GM21515 (cell line): ENCODE results near the gene EDDM13.
"Not testable (repeated sequence)": the region's sequence is repeated elsewhere in the genome, so short reads cannot be mapped to it uniquely, and the experiment has no call there.

Experiments
- ATAC-seq: cut with Tn5 transposase; IDR thresholded peaks from one replicate; pipeline ENCODE4 v1.9.1; 2021; ENCODE audit not compliant: unreplicated experiment

Gene EDDM13

DNA sequence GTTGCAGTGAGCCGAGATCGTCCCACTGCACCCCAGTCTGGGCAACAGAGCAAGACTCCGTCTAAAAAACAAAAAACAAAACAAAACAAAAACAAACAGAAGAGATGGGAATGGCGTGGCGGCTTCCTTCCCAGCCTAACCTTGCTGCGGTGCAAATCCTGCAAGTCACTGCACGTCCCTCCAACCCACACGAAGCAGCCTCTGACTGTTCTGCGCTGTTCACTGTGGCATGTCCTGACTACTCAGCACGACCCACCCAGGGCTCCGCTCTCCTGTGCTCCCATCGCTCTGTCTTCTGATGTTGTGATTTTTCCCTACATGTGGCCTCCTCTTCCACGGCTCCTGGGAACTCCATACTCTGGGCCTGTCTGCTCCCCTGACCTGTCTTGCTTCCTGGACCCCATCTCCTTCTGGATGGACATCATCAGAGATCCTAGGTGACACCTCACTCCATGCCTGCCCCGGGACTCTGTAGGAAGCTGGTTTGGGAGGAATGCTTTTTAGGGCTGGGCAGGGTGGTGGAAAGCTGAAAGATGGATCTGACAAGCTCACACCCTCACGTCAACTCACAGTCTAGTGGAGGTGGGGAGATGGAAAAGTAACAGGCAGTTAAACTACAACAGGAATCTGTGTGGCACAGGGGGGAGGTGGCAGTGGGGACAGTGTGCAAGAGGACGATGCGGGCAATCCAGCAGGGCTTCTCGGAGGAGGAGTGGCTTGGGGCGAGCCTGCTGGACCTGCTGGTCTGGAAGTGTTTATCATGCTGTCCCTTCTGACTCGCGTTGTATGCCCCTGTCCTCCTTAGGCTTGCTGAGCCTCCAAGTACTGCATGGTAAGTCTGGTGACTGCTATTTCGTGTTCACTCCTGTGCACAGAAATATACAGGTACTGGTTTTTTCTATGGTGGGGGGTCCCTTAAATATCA is 23.2 kb downstream of the EDDM13 start:
- ATAC-seq, result no peak

GRCh38 chr19:56297010-56297409 is 24.5 kb downstream of the EDDM13 start:
- ATAC-seq, result no peak

DNA sequence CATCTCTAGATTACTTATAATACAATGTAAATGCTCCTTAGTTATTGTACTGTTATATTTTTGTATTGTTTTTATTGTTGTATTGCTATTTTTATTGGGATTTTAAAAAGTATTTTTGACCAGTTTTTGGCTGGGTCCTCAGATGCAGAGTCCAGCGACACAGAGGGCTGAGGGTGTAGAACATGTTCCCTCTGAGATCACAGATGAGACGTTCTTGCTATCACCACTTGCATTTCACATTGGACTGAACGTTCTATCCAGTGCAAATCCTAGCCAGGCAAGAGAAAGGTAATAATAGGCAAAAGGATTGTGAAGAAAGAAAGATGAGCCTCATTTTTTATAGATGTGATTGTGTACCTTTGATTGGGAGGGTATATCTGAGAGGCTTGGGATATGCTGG is 27.1 kb downstream of the EDDM13 start:
- ATAC-seq, result no peak

- ATAC-seq, result no peak
Measured at GRCh38 chr19:56301155-56301554, 28.6 kb downstream of the EDDM13 start.

DNA sequence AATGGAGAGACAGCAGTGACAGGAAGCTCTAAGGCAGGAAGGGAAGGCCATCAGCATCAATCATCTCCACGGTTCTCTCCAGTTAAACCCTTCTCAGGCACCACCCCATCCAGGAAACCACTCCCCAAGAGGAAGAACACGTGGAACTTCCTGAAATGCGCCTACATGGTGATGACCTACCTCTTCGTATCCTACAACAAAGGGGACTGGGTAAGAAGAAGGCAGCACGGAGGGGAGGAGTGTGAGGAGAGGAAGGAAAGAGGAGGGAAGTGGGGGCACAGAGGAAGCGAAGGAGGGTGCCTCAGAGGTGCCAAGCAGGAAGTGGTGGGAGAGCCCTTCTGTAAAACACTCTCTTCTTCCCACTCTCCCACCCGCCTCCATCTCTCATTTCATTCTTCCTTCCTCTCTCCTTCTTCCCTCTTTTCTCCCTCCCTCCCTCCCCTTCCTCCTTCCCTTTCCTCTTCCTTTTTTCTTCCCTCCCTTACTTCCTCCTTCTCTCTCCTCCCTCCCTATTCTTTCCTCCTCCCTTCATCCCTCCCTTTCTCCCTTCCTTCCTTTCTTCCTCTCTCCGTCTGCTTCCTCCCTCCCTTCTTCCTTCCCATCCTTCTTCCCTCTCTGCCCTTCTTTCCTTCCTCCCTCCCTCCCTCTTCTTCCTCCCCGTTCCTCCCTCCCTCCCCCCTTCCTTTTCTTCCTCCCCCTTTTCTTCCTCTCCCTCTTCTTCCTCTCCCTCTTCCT is 29.5 kb downstream of the EDDM13 start:
- no peak for ATAC-seq

GRCh38 chr19:56304243-56304642 is 31.7 kb downstream of the EDDM13 start:
- no peak for ATAC-seq

DNA sequence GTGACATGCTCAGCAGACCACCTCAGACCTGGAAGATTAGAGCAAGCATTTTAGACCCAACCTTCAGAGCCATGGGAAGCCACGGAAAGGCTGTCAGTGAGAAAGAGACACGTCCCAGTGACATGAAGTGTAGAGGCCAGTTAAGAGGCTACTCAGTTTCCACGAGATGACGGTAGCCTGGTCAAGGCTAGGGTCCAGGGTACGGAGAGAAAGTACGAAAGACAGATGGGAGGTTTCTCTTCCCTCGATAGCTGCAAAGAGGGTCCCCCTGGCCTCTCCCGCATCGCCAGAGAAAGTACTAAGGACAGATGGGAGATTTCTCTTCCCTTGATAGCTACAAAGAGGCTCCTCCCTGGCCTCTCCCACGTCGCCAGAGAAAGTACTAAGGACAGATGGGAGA is 33.5 kb downstream of the EDDM13 start:
- no peak for ATAC-seq

DNA sequence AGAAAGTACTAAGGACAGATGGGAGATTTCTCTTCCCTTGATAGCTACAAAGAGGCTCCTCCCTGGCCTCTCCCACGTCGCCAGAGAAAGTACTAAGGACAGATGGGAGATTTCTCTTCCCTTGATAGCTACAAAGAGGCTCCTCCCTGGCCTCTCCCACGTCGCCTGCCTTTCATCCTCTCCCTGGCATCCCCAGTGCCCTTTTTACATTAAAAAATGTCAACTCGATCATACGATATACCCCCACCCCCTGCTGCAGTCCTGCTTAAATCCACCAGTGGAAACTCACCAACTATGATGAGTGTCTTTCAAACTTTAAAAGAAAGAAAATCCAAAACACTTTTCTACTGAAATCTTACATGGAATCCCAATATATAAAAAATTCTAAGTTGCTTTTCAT is 34.5 kb downstream of the EDDM13 start:
- not testable (repeated sequence) for ATAC-seq

GRCh38 chr19:56308792-56309191 is 36.2 kb downstream of the EDDM13 start:
- no peak for ATAC-seq

DNA sequence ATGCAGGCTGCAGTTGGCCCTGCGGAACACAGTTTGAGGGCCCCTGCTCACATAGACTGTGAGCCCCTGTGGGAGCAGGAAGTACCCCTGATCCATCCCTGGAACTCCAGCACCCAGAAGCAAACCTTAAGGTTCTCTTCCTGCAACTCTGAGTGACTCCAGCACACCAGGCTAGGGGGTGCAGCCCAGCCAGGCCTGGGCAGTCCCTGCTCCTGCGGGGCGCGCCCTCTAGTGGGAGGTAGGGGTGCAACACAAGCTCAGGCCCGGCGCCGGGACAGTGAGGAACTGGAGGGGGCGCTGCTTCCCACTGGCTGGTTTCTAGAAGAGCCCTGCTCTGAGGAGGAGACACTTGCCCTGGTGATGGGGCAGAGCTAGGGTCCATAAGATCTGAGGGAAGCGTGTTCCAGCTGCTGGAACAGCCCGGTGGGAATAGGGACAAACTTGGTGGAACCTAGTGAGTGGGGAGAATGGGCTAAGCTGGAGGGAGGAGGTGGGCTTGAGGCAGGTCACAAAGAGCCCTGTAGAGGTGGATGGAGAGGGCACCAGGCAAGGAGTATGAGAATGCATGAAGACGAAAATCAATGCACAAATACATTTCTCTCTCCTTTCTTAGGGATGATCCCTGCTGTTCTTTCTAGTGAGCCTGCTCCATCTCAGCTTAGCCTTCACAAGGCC is 37.1 kb downstream of the EDDM13 start:
- ATAC-seq, result no peak

DNA sequence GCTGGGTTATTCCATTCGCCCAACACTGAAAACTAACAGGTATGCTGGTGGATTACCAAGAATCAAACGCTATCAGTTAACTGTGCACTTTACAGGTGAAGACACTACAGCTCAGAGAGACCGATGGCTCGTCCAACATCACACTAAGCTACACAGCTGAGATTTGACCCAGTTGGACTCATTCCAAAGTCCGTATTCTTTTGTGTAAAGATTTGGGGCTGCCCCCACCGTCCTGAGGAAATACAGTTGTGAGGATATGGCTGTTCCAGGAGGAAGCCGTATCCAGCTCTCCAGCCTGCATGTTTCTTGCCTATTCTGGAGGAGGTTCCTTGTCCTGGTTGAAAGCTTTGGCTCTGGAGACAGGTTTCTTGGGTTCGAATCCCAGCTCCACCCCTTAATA is 37.9 kb downstream of the EDDM13 start:
- ATAC-seq, result no peak

DNA sequence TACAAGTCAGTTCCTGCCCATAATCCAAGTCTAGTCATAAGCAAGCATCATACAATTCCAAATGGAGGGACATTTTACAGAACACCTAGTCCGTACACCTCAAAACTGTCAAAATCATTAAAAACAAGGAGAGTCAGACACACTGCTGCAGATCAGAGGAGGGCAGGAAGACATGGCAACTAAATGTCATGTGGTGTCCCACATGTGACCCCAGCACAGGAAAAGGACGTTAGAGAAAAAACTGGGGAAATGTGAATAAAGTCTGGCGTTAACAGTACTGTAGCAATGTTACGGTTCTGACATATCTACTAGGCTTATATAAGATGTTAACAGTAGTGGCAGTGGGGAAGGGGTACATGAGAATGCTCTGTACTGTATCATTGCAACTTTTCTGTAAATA is 39.8 kb downstream of the EDDM13 start:
- ATAC-seq, result no peak

DNA sequence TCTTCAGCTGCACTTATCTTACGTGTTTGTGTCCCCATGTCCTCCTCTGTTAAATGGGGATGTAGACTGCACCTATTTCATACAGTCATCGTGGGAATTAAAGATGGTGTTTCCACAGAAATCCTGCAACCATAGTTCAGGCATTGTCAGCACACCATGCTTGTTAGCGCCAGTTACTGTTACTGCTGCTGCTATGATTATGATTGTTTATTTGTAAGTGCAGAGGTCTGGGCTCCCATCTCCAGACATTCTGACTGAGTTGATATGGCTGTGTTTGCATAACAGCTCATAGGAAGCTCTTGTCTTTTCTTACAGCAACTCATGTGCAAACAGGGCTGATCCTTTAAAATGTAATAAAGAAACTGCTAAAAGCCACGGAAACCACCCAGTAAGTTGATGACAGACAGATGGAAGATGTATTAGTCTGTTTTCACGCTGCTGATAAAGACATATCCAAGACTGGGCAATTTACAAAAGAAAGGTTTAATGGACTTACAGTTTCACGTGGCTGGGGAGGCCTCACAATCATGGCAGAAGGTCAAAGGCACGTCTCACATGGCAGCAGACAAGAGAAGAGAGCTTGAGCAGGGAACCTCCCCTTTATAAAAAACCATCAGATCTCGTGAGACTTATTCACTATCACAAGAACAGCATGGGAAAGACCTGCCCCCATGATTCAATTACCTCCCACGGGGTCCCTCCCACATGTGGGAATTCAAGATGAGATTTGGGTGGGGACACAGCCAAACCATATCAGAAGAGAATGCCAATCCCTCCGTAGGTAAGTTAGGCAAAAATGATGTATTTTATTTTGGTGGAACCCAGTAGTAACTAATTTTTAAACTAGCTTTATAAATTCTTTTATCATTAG is 40.5 kb downstream of the EDDM13 start:
- no peak for ATAC-seq

DNA sequence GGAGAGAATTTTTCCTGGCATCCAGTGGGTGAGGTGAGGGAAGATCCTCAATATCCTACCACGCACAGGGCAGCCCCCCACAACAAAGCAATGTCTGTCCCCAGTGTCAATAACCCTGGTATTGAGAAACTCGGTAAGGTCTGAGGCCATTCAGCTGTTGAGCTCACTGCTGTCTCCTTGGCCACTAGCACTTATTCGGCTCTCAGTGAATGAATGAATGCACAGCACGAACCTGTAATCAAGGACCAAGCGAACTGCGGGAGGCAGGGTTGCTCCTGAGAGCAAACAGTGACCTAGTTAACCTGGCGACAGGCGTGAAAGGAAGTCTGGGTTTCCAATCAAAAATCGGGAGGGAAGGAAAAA is 41.5 kb downstream of the EDDM13 start:
- peak; percentile 1 for ATAC-seq

- peak; percentile 69 for ATAC-seq
Measured at GRCh38 chr19:56314381-56315076, 42.0 kb downstream of the EDDM13 start, which contains the start of gene ZSCAN5A. TSS of gene ZSCAN5A (minus strand) at chr19:56314839. CDS start at chr19:56225046, 89,793 bp downstream.

DNA sequence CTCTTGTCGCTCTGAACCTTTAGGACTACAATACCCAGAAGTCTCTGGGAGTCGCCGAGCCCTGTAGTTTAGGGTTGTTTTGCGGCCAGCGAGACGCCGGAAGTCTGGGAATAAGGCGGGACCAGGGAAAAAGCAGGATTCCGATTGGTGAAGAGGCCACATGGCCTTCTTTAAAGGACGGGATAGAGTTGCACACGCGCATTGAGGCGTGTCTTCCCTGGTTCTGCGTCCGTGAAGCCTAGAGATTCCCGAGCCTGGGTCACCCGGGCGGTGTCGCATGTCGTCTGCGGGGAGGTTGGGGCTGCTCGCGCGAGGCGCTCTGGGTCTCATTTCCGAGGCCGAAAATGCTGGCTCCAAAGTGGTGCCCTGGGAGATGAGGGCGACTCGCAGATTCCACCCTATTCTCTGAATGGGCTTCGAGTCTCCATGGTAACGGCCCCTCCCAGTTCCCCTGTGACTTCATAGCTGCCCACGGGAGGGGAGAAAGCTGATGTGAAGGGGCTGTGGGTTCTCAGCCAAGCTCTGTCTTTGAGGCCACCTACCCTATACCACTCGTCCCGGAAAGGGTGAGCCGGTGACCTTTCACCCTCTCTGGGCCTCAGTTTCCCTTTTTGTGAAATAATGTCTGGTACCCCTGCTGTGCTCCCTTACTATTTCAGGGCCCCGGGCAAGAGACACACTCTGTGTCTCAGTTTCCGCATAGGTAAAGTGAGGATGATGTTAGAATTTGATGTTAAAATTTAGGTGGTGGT is 42.7 kb downstream of the EDDM13 start:
- peak; percentile 75 for ATAC-seq

GRCh38 chr19:56316728-56317127 is 44.2 kb downstream of the EDDM13 start:
- ATAC-seq, result no peak

GRCh38 chr19:56317749-56318148 is 45.2 kb downstream of the EDDM13 start:
- no peak for ATAC-seq

DNA sequence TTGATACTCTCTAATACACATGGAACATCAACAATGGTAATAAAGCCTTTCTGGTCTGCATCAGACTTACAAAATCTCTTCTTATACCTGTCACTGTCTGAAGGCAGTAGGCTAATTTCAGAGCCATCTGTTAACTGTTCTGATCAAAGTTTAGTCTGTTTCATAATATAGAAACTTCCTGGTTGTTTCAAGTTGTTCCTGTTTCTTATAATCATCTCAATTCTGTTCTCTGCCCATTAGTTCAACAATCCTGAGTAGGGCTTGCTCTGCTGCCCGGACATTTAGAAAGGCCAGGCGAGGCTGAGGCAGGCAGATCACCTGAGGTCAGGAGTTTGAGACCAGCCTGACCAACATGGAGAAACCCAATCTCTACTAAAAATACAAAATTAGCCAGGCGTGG is 47.4 kb downstream of the EDDM13 start:
- ATAC-seq, result no peak
